Activated CD4-positive, CD25-positive, alpha-beta regulatory T cell treated with anti-CD3 and anti-CD28 coated beads, Interleukin-2, amount 50 U/mL, for 16 hours (primary cell): Measurements from ENCODE around the gene CAPN15.
"Not testable (repeated sequence)": the region's sequence is repeated elsewhere in the genome, so short reads cannot be mapped to it uniquely, and the experiment has no call there.

Experiments used
- DNase-seq: peaks from one replicate; pipeline ENCODE4 v3.0.0-alpha.2; 2020; ENCODE audit warnings: low read depth, low spot score

The CAPN15 gene

DNA sequence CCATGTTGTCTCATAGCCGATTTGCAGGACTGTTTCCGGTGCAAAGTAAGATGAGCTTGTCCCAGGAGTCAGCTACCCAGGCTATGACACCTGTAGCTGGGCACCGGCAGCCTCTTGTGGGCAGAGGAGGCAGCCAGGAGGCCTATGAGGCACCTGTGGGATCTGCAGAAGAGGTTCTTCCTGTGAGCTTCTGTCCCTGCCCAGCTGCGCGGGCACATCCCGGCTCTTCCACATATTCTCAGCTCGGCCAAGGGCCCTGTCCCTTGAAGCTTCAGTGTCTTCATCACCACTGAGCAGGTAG lies 21.3 kb upstream of the CAPN15 start:
- DNase-seq: no peak

DNA sequence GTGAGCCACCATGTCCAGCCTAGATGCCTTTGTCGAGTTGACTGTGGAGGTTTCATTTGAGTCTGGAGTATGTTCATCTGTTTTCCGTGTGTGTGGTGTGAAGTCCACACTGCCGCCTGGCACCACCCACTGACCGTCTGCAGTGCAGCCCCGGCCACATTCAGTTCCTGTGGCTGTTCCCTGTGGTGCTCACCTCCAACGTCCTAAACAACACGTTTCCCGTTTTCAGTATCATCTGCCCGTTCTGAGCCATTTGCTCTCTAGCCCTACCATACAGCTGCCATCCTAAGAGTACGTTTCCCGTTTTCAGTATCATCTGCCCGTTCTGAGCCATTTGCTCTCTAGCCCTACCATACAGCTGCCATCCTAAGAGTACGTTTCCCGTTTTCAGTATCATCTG lies 20.0 kb upstream of the CAPN15 start:
- not testable (repeated sequence) for DNase-seq

DNA sequence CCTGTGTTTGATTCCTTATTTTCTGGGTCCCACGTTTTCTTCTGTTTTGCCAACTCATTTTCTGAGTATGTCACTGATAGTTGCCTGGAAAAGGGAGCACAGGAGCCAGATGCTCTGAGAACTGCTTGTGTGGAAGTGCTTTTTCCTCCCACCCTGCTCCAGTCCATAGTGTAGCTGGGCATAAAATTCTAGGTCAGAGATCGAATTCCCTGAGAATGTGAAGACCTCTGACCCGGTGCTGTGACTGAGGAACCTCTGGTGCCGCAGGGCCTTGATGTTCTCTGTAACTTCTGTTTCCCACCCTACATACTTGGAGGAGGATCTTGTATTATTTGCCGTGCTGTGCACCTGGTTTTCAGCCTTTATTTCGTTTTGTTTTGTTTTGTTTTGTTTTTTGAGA lies 19.5 kb upstream of the CAPN15 start:
- no peak for DNase-seq

DNA sequence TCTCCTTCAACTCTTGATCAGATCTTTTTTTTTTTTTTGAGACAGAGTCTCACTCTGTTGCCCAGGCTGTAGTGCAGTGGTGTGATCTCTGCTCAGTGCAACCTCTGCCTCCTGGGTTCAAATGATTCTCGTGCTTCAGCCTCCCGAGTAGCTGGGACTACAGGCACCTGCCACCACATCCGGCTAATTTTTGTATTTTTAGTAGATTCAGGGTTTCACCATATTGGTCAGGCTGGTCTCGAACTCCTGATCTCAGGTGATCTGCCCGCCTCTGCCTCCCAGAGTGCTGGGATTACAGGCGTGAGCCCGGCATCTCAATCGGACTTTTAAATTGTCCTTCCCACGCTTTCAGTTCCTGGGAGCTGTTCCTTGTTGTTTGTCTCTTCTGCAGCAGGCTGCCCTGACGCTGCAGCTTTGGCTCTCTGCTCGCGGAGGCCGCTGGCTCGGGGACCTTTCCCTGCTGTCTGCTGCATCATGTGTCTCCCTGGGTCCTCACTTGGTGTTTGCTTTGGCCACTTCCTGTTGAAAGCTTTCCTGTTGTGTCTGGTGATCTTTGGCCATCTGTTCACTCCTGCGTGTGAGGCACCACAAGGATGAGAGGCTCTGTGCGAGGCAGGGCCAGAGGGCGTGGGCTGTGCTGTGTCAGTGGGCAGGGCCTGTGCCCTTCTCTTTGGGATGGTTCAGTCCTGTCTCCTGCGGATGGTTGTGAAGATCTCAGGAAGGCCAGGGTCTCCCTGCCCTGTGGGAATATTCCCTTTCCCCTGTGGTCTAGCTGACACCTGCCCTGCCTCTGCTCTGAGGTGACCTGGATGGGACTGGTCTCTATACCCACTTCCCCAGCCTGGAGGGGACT lies 18.4 kb upstream of the CAPN15 start:
- DNase-seq: no peak

DNA sequence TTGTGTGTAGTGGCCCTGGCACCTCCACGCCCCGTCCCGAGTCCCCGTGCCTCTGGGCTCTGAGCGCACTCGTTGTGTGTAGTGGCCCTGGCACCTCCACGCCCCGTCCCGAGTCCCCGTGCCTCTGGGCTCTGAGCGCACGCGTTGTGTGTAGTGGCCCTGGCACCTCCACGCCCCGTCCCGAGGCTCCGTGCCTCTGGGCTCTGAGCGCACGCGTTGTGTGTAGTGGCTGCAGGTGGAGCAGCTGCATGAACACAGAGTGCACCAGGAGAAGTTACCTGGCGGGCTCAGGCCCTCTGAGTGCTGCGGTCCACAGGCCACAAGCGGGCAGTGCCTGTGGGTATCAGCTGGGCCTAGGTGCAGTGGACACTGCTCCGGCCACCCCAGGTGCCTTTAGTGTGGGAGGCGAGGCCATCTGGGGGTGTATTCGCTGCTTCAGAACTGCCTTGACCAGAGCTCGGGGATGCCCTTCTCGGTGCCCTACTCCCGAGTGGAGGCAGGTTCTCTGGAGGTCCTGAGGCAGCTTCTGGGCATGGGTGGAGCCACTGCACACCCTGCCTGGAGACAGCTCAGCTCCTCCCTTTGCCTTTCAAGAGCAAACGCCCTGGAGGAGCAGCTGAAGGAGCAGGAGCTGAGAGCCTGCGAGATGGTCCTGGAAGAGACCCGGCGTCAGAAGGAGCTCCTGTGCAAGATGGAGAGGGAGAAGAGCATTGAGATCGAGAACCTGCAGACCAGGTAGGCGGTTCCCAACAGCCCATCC lies 17.3 kb upstream of the CAPN15 start:
- no peak for DNase-seq

DNA sequence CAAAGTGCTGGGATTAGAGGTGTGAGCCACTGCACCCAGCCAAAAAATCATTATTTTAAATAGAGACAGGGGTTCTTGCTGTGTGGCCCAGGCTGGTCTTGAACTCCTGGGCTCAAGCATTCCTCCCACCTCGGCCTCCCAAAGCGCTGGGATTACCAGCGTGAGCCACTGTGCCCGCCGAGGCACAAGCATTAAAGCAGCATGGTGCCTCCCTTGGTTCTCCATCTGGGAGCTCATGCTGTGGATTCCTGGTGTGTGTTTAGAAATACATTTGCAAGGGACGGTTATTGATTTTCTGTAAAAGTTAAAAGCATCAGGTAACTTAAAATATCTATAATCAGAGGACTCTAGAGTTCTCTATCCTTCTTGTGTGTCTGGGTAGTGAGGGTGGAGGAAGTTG lies 14.7 kb upstream of the CAPN15 start:
- no peak for DNase-seq

DNA sequence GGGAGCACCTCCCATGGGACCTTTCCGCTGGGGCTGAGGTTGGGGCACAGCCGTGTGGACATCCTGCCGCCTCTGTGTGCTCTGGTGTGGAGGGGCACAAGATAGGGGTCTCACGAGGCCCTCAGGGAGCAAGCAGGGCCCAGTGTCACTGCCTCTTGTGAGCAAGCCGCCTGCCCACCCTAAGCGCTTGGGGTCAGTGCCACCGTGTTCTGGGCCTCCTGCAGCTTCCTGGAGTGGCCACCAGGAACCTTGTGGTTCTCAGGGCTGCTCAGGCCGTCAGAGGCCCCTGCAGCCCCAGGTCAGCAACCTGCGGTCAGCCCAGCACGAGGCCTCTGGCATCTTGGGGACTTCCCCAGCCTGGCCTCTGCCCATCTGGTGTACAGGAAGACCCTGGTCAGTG lies 13.6 kb upstream of the CAPN15 start:
- no peak for DNase-seq

DNA sequence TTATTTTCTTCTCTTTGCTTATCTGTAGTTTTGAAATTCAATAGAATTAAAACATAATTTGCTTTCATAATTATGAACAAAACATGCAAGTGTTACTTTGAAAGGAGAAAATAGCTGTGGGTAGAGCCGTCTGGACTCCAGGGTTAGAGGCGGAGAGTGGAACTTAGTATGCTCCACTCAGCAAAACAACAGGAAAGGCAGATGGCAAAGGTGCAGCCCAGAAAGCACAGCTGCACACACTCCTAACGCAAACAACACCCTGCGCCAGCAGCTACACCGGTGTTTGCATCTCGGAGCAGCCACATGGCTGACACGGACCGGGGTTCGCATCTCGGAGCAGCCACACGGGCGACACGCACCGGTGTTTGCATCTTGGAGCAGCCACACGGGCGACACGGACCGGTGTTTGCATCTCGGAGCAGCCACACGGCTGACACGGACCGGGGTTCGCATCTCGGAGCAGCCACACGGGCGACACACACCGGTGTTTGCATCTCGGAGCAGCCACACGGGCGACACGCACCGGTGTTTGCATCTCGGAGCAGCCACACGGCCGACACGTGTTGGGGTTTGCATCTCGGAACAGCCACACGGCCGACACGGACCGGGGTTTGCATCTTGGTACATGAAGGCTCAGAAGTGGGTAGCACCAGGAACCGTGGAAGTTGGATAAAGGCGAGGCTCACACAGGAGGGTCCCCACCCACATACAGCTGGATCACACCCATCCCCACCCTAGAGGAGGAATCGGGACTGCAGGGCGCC lies 12.2 kb upstream of the CAPN15 start:
- DNase-seq: no peak

DNA sequence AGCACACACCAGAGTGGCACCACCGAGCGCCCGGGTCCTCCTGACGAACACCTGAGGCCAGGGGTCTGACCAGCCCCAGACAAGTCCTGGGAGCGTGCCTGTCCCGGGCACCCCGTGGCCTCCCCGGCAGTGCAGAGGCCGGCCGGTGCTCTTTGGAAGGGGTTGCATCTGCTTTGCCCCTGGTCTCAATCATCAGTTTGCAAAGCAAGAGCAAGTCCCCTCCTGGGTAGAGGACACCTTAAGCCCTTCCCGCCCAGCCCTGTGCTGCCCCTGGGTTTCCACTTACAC lies 11.6 kb upstream of the CAPN15 start:
- no peak for DNase-seq

DNA sequence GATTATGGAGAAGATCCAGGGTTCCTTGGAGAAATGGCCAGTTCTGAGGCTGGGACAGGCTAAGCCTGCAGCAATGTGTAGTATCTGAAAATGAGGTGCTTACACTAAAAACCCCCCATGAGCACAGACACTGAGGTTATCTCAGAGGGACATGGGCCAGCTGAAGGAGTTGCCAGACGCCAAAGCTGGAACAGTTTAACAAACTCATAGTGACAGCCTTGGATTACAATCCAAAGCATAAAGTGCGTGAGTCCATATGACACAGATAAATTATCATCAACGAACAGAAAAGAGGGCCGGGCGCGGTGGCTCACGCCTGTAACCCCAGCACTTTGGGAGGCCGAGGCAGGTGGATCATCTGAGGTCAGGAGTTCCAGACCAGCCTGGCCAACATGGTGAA lies 11.2 kb upstream of the CAPN15 start:
- no peak for DNase-seq

DNA sequence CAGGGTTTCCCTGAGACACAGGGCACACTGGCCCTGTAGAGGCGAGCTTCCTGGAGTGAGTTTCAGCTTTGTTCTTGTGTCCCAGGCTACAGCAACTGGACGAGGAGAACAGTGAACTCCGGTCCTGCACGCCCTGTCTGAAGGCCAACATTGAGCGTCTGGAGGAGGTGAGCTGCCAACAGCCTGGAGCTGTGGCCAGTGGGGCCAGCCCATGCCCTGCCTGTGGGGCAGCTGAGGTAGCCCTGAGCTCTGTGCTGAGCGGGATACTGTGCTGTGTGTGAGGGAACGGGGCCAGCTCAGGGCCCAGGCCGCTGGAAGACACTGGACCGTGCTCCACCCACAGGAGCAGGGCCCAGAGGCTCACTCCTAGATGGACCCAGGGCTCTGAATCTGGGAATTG lies 8.7 kb upstream of the CAPN15 start:
- no peak for DNase-seq

DNA sequence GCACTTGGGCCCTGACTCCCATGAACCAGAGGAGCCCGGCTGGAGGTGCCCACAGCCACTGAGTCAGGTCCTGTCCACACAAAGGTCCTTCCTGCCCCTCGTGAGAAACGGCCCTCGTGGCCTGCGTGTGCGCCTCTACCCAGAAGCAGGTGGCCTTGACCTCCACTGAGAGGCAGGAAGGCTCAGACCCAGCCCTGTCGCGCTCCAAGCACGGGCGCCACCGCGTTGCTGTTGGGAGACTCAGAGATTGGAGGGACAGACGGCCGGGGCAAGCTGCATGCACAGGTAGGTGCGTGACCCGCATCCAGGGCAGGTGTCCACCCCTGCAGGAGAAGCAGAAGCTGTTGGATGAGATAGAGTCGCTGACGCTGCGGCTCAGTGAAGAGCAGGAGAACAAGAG lies 8.1 kb upstream of the CAPN15 start:
- no peak for DNase-seq

DNA sequence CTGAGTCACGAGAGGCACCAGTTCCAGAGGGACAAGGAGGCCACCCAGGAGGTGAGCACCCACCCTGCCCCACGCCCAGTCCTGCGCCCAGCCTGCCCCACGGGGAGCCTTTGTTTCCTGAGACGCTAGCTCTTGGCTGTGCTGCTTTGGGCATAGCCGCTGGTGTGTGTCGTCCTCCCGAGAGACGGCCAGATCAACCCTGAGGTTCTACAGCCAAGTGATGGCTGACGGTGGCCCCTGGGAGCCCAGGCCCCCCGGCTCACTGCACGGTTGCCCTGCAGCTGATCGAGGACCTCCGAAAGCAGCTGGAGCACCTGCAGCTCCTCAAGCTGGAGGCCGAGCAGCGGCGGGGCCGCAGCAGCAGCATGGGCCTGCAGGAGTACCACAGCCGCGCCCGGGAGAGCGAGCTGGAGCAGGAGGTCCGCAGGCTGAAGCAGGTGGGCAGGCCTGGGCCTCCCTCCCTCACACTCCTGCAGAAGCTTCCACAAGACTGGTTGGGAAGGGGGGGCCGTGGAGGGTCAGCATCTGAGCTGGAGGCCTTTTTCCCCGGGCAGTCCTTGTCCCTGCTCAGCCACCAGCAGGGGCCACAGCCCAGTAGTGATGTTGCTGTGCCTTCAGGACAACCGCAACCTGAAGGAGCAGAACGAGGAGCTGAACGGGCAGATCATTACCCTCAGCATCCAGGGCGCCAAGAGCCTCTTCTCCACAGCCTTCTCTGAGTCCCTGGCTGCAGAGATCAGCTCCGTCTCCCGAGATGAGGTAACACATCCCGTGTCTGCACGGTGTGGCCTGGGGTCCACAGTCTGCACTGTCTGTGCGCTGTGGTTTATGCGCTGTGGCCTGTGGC lies 7.4 kb upstream of the CAPN15 start:
- no peak for DNase-seq

DNA sequence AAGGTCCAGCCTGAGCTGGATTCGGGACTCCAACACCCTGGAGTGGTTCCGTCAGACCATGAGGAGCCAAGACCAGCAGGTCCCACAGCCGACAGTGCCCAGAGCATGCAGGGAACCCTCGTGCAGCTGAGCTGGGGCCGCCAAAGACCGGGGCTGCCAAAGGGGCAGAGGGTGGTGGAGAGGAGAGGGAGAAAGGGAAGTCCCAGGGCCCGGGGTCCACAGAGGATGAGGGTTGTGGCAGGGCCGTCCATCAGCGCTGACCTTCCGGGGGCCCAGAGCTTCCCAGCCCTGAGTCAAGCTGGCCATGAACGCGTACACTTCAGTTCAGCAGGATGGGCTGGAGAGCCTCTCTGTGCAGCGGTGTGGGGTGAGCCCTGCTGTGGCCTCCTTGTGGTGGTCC lies 6.7 kb upstream of the CAPN15 start:
- DNase-seq: no peak

DNA sequence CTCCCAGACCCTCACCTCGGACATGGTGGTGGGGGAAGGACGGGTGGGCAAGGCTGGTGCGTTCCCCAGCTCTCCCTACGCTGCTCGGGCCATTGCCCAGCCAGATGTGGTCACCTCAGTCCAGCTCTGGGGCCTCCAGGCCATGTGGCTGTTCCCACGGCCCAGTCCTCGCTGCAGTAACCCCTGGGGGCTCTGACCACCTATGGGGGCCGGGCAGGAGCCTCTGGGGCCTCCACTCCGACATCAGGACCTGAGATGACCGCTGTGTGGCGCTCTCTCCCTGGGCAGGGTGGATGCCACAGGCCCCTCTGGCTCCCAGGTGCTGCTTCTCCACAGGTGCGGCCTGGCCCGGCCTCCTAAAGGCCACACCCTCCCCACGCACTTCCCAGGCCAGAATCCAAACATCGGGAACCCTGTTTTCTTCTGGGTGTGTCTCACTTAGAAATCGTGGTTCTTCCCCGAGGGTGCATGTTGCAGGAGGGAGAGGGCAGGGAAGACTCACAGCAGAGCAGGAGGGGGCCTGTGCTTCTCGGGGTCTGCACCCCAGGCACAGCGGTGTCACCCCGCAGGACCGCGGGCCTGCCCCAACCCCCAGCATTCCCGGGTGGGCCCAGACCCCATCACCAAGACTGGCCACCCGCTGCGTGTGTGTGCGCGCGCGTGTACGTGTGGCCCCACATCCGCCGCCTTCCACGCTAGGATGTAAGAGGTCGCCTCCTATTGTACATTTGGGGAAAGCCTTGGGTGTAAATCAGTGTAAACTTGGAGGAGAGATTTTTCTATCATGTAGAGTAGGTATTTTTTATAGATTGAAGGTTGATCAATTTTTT lies 5.9 kb upstream of the CAPN15 start:
- no peak for DNase-seq

DNA sequence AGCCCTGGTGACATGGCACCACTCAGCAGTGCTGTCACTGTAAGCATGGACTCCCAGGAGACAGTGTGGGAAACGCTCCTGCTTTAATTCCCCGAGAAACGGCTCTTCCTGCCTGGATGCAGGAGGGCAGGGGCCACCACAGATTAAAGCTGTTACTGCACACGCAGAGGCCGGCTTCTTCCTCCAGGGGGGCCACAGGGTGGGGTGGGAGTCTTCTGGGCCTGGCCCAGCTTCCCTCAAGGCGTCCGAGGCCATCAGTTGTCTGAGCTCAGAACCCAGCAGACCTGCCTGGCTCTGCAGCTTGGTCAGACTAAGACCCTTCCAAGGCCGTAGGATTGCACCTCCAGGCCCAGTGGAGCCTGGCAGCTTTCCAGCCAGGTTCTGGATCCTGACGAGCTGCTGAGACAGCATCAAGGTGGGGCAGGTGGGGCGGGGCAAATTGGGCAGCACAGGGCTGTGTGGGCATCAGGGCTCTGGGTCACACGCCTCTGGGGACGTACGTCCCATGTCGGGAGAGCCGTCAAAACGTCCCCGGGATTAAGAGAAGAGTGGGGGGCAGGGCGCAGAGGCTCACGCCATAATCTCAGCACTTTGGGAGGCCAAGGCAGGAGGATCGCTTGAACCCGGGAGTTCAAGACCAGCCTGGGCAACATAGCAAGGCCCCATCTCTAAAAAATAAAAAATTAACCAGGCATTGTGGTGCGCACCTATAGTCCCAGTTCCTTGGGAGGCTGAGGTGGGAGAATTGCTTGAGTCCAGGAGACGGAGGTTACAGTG lies 5.0 kb upstream of the CAPN15 start:
- DNase-seq: no peak

DNA sequence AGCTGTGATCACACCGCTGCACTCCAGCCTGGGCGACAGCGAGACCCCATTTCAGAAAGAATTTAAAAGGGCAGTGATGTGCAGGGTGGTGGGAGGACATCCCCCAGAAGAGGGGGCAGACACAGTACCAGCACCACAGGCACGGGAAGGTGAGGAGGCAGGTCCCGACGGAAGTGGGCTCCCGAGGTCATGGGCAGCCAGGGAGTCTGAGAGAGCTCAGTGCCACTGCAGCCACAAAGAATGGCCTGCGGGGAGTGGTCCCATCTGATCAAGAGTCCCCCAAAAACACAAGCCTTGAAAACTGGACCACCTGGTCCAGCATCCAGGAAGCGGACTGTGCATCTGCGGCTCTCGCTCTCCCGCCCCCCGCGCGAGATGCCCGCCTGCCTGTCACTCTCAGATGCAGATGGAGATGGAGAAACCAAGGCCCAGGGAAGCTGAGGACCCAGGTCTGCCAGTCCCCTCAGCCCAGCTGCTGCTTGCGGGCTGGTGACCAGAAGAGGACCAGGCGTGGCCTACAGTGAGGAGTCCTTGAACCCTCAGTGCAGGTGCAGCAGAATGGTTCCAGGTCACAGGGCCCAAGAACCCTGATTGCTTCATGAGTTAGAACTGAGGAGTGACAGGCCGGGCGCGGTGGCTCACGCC lies 4.3 kb upstream of the CAPN15 start:
- DNase-seq: no peak

DNA sequence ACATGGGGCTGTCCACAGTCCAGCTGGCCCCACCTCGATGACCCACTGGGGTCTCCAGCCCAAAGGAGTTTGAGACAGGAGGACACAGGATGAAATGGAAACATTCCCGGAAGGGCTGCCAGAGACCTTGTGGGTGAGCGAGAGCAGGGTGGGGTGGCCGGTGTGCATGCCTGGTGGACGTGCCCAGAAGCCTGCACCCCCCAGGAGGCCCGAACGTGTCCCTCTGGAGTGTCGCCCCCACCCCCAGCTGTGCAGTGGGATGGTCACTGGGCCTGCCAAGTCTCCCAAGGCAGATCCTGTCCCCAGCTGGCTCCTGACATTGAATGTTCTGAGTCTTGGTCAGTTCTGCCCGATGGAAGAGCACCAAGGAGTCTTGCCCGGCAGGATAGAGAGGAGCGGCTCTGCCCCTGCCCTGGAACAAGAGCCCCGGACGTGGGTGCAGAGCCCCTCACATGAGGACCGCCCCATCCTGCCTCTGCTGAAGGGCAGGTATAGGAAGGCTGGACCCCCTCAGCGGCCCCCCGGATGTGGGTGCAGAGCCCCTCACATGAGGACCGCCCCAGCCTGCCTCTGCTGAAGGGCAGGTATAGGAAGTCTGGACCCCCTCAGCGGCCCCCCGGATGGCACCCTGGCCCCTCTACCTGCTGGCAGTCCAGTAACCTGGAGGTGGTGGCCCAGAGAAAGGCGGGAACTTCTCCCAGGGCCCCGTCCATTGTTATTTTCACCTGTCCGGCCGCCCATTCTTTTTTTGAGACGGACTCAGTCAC lies 3.1 kb upstream of the CAPN15 start:
- no peak for DNase-seq

DNA sequence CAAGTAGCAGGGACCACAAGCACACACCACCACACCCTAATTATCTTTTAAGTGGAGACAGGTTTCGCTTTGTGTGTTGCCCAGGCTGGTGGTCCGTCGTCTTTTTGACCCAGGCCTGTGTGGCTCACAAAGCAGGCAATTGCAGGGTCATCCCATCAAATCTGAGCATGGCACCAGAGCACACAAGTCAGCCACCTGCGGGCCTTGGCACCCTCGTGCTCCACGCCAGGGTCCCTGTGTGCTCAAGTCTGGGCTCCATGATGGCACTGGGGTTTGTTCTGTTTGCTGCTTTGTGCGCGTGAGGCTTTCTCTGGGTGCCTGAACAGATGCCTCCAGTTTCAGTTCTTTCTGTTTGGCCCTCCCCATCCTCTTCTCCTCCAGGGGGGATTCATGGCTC lies 2.4 kb upstream of the CAPN15 start:
- DNase-seq: no peak
